NT2/D1 (cell line): ENCODE data around the gene PPP1CA.

Experiments
- SUZ12 ChIP-seq: IDR thresholded peaks from 2 replicates; pipeline ENCODE4 v1.6.1; 2011; ENCODE audit not compliant: insufficient read length, insufficient read depth; ENCODE audit errors: extremely low read depth
- YY1 ChIP-seq: IDR thresholded peaks from 2 replicates; pipeline ENCODE4 v1.6.1; 2011; ENCODE audit not compliant: insufficient read length, insufficient read depth
- ZNF274 ChIP-seq: IDR thresholded peaks from 2 replicates; pipeline ENCODE4 v1.6.1; 2011; ENCODE audit warnings: mild to moderate bottlenecking, low read depth, low read length

DNA sequence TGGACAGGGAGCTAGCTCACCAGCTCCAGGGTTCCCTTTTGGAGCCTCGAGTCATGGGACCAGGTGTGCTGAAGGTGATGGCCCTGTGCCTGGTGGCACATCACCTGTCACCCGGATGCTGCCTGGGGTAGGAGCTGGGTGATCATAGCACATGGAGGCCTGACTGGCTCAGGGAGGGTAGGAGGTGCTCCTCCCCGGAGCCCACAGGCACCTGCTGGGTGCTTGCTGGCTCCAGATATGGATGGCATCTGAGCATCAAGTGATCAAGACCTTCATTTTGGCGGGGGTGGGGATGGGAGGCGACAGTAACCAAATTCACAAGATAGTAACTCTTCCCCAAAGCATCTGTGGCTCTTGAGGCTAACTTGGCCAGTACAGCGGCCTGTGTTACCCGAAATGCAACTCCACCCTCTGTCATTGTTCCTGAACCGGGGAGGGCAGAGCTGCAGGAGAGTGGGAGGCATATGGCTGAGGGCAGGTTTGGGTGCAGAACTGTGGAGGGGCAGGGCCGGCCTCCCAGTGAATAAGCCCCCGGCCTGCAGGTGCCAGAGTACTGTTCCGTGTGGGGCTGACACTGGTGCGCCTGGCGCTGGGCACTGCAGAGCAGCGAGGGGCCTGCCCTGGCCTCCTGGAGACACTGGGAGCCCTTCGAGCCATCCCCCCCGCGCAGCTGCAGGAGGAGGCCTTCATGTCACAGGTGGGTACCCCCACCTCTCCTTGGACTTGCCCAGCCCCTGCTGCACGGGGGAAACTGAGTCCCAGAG, 7.0 kb upstream of the PPP1CA start:
- TF ChIP-seq YY1 (no peak), ZNF274 (no peak), SUZ12 (no peak)
